Stomach (tissue), 9 donors: Measurements from ENCODE around the gene RAMP1. TPM values are rescaled to one million over a fixed set of nuclear protein-coding genes. Genes with fewer than 3 reads are reported as not detected.

Experiments
- DNase-seq, 2 donors: peaks; one replicate each; pipeline versions ENCODE4 v3.0.0 to v3.0.0-alpha.2; 2013 to 2019
- H3K27ac ChIP-seq, 5 donors: fragments of 200-600 bp in 4 of 5; sonication (generic) in 4 of 5; one replicate each; pipeline ENCODE4 v1.5.1; 2013 to 2019; ENCODE audit warnings: mild to moderate bottlenecking in 1 of 5, moderate library complexity in 1 of 5
- H3K27me3 ChIP-seq, 3 donors: fragments of 200-600 bp; sonication (generic); one replicate each; pipeline ENCODE4 v1.5.1; 2017 to 2019; ENCODE audit warnings: mixed run types in 1 of 3
- H3K36me3 ChIP-seq, 4 donors: fragments of 200-600 bp; sonication (generic); 1 replicate in 3 of 4; 2 replicates in 1 of 4; pipeline ENCODE4 v1.5.1; 2016 to 2019
- H3K4me1 ChIP-seq, 4 donors: fragments of 200-600 bp; sonication (generic); one replicate each; pipeline ENCODE4 v1.5.1; 2016 to 2019
- H3K4me3 ChIP-seq, 4 donors: fragments of 200-600 bp; sonication (generic) in 3 of 4; one replicate each; pipeline ENCODE4 v1.5.1; 2016 to 2019; ENCODE audit warnings: mild to moderate bottlenecking in 1 of 4
- H3K9me3 ChIP-seq, 4 donors: fragments of 200-600 bp; sonication (generic); one replicate each; pipeline ENCODE4 v1.5.1; 2016 to 2019
- EP300 ChIP-seq: sonication (generic); formaldehyde crosslinking; IDR thresholded peaks from one replicate; pipeline ENCODE4 v1.6.1; 2017; ENCODE audit warnings: antibody characterized with exemption
- POLR2A ChIP-seq, 4 donors: fragments of 450-650 bp; IDR thresholded peaks; one replicate each; pipeline ENCODE4 v1.6.1; 2016; ENCODE audit warnings: antibody characterized with exemption in 4 of 4, control low read depth in 2 of 4, mild to moderate bottlenecking in 1 of 4, moderate library complexity in 1 of 4
- POLR2AphosphoS5 ChIP-seq, 3 donors: sonication (generic); formaldehyde crosslinking; IDR thresholded peaks; one replicate each; pipeline ENCODE4 v1.6.1; 2016; ENCODE audit warnings: antibody characterized with exemption in 3 of 3
- WGBS, 5 donors: extraction: QIAGEN DNeasy Blood & Tissue Kit in 3 of 5; methylation state at CpG; one replicate each; pipeline versions ENCODE4 v1.1.5 to v1.1.7; 2013 to 2018; 5-methylcytosine and 5-hydroxymethylcytosine counted together
- intact Hi-C: fragments of 100-400 bp; cut with DNase I; formaldehyde crosslinking; loops from one replicate; pipeline ENCODE4 v1.15.1; 2023; ENCODE audit warnings: low total_unique reads
- polyA plus RNA-seq, 3 donors: library from polyadenylated mRNA; stranded (reverse); fragments of 200-250 nt; gene quantifications; one replicate each; pipeline ENCODE4 v1.2.3, GENCODE V29; 2013
- total RNA-seq, 5 donors: library from RNA; depleted of rRNA; stranded (reverse); fragments of >200 nt; gene quantifications; one replicate each; pipeline versions ENCODE4 v1.1.0 to v1.2.3, GENCODE V29; 2014 to 2016
- TF ChIP-seq, protein P1 (sequence below), 7 experiments: fragments of 450-650 bp in 4 of 7; fragments of 200-600 bp in 3 of 7; sonication (generic) in 3 of 7; IDR thresholded peaks; one replicate each; pipeline ENCODE4 v1.5.1; 2016 to 2019; ENCODE audit warnings: antibody characterized with exemption in 7 of 7, control low read depth in 2 of 7, mild to moderate bottlenecking in 1 of 7
- donor health status: healthy with polysubstance abuse.
- donor health status: Bipolar disorder and iron deficiency.
- donor health status: healthy.

Gene RAMP1
- total and polyA plus RNA-seq, 8 donors, result 0.87 to 113 (median 31.8) TPM

DNA sequence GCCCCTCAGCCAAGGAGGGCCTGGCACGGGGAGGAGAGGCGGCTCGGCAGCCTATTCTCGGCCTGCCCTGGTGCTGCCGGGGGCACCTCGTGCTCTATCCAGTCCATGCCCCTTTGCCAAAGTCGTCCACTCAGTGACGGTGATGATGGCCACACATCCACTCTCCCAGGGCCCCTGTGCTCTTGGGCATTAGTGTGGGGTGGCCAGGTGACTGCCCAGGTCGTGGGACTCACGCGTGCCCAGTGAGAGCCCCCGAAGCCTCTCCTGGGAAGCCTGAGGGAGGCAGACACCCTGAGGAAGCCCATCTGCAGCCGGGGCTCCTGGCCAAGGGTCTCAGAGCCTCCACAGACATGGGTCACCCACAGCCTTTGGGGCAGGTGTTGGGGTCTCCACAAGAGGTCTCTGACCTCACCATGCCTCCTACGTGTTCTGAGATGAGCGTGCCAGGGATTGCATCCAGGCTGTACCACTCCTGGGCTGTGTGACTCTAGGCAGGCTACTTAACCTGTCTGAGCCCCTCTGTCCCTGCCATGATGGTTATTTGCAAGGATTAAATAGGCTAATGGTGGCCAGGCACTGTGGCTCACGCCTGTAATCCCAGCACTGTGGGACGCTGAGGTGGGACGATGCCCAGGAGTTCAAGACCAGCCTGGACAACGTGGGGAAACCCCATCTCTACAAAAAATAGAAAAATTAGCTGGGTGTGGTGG, 12.9 kb downstream of the RAMP1 start:
- no peaks in the 10 kb centered on the region for H3K27me3 ChIP-seq
- 84 to 93% (median 89%) methylated on average over 12 to 19 of the region's 19 CpGs for WGBS, 5 donors
- TF ChIP-seq, protein P1, sequence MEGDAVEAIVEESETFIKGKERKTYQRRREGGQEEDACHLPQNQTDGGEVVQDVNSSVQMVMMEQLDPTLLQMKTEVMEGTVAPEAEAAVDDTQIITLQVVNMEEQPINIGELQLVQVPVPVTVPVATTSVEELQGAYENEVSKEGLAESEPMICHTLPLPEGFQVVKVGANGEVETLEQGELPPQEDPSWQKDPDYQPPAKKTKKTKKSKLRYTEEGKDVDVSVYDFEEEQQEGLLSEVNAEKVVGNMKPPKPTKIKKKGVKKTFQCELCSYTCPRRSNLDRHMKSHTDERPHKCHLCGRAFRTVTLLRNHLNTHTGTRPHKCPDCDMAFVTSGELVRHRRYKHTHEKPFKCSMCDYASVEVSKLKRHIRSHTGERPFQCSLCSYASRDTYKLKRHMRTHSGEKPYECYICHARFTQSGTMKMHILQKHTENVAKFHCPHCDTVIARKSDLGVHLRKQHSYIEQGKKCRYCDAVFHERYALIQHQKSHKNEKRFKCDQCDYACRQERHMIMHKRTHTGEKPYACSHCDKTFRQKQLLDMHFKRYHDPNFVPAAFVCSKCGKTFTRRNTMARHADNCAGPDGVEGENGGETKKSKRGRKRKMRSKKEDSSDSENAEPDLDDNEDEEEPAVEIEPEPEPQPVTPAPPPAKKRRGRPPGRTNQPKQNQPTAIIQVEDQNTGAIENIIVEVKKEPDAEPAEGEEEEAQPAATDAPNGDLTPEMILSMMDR (IDR thresholded peaks at IDR 0.05), result no peak
- TF ChIP-seq POLR2AphosphoS5 (IDR thresholded peaks at IDR 0.05) (no peak), POLR2A (IDR thresholded peaks at IDR 0.05) (no peak), EP300 (no peak)
- H3K27ac ChIP-seq, result peak overlapping the region in 2 of 5 donors; percentile 78 to 93
- H3K36me3 ChIP-seq, result peaks cover 0 to 3% (median 0%) of the 10 kb centered on the region in 4 donors
- H3K4me1 ChIP-seq, result peaks cover 0 to 62% (median 31%) of the 10 kb centered on the region in 4 donors
- no peaks in the 10 kb centered on the region for H3K9me3 ChIP-seq
- intact Hi-C loops, result no loop called here
- H3K4me3 ChIP-seq, result no peak overlapping the region
- no peak for DNase-seq

DNA sequence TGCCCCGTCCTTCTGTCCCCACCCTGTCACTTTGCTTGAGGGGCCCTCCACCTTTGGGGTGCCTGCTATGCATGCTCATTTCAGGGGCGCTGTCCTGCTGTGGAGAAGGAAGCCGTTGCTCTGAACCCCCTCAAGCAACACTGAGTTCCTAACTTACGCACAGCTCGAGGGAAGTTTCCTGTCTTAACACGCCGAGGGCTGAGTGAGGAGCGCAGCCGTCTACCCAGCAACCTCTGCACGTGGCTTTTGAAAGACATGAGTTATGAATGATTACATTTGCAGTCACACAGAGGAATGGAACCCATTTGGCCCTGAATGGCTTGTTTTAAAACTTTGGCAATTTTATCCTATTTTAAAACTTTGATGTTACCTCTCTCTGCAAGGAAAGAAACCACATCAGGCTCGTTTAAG, 14.0 kb downstream of the RAMP1 start:
- 51 to 73% (median 62%) methylated on average over 11 of the region's 11 CpGs for WGBS, 5 donors
- Histone ChIP-seq H3K9me3 (no peaks in the 10 kb centered on the region), H3K4me1 (peaks cover 0 to 60% (median 32%) of the 10 kb centered on the region in 4 donors), H3K4me3 (no peak overlapping the region), H3K27ac (peak overlapping the region in 3 of 5 donors; percentile 17 to 93 (median 78)), H3K27me3 (no peaks in the 10 kb centered on the region), H3K36me3 (peaks cover 0 to 10% (median 0%) of the 10 kb centered on the region in 4 donors)
- TF ChIP-seq POLR2A (IDR thresholded peaks at IDR 0.05) (no peak), POLR2AphosphoS5 (IDR thresholded peaks at IDR 0.05) (peak in 1 of 3 donors; percentile 55), EP300 (no peak)
- intact Hi-C loops, result no loop called here
- DNase-seq, result peak in 1 of 2 donors; percentile 60

DNA sequence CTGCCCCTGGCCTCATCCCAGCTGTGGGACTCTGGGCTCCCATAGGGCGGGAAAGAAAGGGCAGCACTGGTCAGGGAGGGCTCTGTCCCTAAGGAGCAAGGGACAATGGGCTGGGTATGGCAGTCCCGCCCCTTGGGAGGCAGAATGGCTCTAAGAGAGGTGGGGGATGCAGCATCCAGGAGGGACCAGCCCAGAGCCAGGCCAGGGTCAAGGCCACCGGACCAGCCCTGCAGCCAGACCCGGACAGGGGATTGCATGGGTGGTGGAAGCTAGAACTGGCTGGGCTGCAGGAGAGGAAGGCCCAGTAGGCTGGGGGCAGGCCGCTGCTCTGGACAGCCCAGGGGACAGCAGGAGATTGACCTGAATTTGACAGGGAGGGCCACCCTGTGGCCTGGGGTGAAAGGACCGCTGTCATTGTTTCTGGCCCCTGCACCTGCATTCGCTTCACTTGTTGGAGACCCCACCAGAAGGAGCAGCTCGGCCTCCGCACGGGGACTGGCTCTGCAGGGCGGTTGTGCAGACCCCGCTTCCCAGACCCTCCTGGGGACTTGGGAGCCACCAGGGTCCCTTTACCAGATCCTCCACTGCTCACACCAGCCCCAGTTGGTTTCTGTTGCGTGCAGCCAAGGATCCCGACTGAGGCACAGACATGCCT, 14.6 kb downstream of the RAMP1 start:
- H3K36me3 ChIP-seq, result peaks cover 0 to 10% (median 0%) of the 10 kb centered on the region in 4 donors
- H3K4me1 ChIP-seq, result peaks cover 0 to 66% (median 32%) of the 10 kb centered on the region in 4 donors
- no peaks in the 10 kb centered on the region for H3K27me3 ChIP-seq
- no peak overlapping the region for H3K4me3 ChIP-seq
- no peak for TF ChIP-seq POLR2A (IDR thresholded peaks at IDR 0.05)
- no peak for TF ChIP-seq EP300
- TF ChIP-seq, protein P1 (IDR thresholded peaks at IDR 0.05), result no peak
- TF ChIP-seq POLR2AphosphoS5 (IDR thresholded peaks at IDR 0.05), result no peak
- 85 to 96% (median 89%) methylated on average over 12 to 14 of the region's 14 CpGs for WGBS, 5 donors
- intact Hi-C loops, result no loop called here
- H3K9me3 ChIP-seq, result no peaks in the 10 kb centered on the region
- peak overlapping the region in 3 of 5 donors; percentile 17 to 93 (median 78) for H3K27ac ChIP-seq
- DNase-seq, result no peak

DNA sequence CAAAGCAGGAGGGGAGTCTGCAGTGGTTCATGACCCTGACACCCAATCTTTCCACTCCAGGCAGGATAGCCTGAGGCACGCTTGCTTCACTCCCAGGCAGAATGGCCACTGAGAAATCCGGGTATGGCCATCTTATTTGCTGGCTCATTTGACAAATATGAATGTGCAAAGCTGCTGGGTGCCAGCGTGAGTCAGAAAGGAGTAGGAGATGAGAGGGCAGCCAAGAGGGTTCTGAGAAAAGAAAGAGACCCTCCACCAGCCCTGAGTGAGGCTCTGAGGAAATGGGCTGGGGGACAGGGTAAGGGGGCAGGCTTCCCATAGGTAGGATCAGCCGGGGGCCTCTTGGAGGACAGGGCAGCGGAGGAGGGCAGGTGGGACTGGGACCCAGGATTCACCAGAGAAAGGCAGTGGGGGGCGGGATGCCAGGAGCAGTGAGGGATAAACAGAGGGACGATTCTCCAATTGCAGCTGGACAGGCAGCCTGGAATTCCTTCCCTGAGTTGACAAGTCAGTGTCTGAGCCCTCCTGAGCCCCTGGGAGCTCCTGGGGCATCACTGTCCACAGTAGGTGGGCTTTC, 15.2 kb downstream of the RAMP1 start:
- Histone ChIP-seq H3K9me3 (no peaks in the 10 kb centered on the region), H3K27me3 (no peaks in the 10 kb centered on the region), H3K4me3 (no peak overlapping the region), H3K4me1 (peaks cover 0 to 68% (median 33%) of the 10 kb centered on the region in 4 donors), H3K27ac (peak overlapping the region in 3 of 5 donors; percentile 28 to 93 (median 78)), H3K36me3 (peaks cover 0 to 10% (median 0%) of the 10 kb centered on the region in 4 donors)
- 64 to 88% (median 81%) methylated on average over 7 of the region's 7 CpGs for WGBS, 5 donors
- TF ChIP-seq, protein P1 (IDR thresholded peaks at IDR 0.05), result no peak
- TF ChIP-seq POLR2A (IDR thresholded peaks at IDR 0.05), result no peak
- TF ChIP-seq EP300, result no peak
- no peak for TF ChIP-seq POLR2AphosphoS5 (IDR thresholded peaks at IDR 0.05)
- DNase-seq, result no peak
- intact Hi-C loops, result no loop called here
